Progenitor cell of endocrine pancreas (in vitro differentiated cells): ENCODE measurements around the gene C18orf63. TPM values are rescaled to one million over a fixed set of nuclear protein-coding genes. Genes with fewer than 3 reads are reported as not detected.

Experiments
- DNase-seq: peaks from one replicate; pipeline ENCODE4 v3.0.0; 2021; ENCODE audit warnings: low spot score; ENCODE audit not compliant: unreplicated experiment
- H3K27ac Mint-ChIP-seq: 2 replicates; pipeline ENCODE4 v1.8.0; 2021; ENCODE audit warnings: mild to moderate bottlenecking, moderate library complexity, mixed read lengths
- H3K27me3 Mint-ChIP-seq: 2 replicates; pipeline ENCODE4 v1.8.0; 2021; ENCODE audit warnings: mixed read lengths
- H3K36me3 Mint-ChIP-seq: 2 replicates; pipeline ENCODE4 v1.8.0; 2022; ENCODE audit warnings: mixed read lengths; ENCODE audit not compliant: insufficient read depth
- H3K4me1 Mint-ChIP-seq: 2 replicates; pipeline ENCODE4 v1.8.0; 2021; ENCODE audit warnings: low read depth, mixed read lengths
- H3K4me3 Mint-ChIP-seq: 2 replicates; pipeline ENCODE4 v1.8.0; 2021; ENCODE audit warnings: low read depth, mild to moderate bottlenecking, moderate library complexity, mixed read lengths
- H3K9me3 Mint-ChIP-seq: 2 replicates; pipeline ENCODE4 v1.8.0; 2021; ENCODE audit warnings: low read depth, mixed read lengths
- total RNA-seq: library from RNA; stranded (reverse); gene quantifications from 2 replicates; pipeline ENCODE4 v1.2.1, GENCODE V29; 2021
- TF ChIP-seq, protein P1 (sequence below): fragments of 200-600 bp; sonication (generic); IDR thresholded peaks from one replicate; pipeline ENCODE4 v1.5.0; 2021; ENCODE audit warnings: antibody characterized with exemption, mild to moderate bottlenecking; ENCODE audit not compliant: unreplicated experiment

C18orf63 gene
- total RNA-seq, 1 donor from 2014 or later = not detected

DNA sequence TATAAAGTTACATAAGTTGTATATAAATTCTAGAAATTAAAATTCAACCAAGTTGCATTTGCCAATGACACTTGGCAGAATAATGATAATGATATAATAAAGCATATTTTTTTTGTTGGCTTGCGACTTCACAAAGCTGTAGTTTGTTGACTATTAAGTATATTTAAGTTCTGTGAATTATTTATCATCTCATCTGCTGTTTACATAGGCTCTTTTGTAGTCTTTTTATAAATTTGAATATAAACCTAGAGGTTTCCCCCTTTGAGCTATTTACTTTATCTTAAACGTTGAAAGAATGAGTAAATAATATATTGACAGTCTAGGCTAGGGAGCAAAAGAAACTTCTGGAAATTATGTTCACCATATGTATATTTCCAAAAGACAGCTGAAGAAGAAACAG is 32.9 kb downstream of the C18orf63 start:
- DNase-seq = no peak

DNA sequence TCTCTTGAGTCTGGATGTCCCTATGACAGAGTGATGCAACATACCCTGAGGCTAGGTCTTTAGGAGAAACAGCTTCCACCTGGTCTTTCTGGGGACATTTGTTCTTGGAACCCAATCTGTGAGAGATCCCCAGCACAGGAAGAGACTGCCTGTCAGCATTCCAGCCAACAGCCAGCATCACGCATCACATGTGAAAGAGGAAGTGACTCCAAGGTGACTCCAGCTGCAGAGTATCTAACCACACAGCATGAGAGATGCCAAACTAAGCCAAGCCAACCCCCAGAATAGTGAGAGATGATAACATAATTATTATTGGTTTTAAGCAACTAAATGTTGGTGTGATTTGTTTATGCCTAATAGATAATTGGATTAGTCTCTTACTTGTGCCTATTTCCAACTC is 35.7 kb downstream of the C18orf63 start:
- no peaks in the 10 kb centered on the region for H3K36me3 Mint-ChIP-seq
- H3K4me1 Mint-ChIP-seq = no peaks in the 10 kb centered on the region
- TF ChIP-seq, protein P1, sequence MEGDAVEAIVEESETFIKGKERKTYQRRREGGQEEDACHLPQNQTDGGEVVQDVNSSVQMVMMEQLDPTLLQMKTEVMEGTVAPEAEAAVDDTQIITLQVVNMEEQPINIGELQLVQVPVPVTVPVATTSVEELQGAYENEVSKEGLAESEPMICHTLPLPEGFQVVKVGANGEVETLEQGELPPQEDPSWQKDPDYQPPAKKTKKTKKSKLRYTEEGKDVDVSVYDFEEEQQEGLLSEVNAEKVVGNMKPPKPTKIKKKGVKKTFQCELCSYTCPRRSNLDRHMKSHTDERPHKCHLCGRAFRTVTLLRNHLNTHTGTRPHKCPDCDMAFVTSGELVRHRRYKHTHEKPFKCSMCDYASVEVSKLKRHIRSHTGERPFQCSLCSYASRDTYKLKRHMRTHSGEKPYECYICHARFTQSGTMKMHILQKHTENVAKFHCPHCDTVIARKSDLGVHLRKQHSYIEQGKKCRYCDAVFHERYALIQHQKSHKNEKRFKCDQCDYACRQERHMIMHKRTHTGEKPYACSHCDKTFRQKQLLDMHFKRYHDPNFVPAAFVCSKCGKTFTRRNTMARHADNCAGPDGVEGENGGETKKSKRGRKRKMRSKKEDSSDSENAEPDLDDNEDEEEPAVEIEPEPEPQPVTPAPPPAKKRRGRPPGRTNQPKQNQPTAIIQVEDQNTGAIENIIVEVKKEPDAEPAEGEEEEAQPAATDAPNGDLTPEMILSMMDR = no peak
- no peak overlapping the region for H3K4me3 Mint-ChIP-seq
- DNase-seq = no peak
- H3K9me3 Mint-ChIP-seq = no peaks in the 10 kb centered on the region
- no peak overlapping the region for H3K27ac Mint-ChIP-seq
- H3K27me3 Mint-ChIP-seq = peaks cover 6% of the 10 kb centered on the region

More for the DNA sequence above, 32.9 kb downstream of the C18orf63 start:
- Mint-ChIP-seq H3K4me3 (no peak overlapping the region), H3K9me3 (no peaks in the 10 kb centered on the region), H3K27me3 (no peaks in the 10 kb centered on the region), H3K27ac (no peak overlapping the region), H3K4me1 (no peaks in the 10 kb centered on the region), H3K36me3 (no peaks in the 10 kb centered on the region)
- TF ChIP-seq, protein P1 = no peak

GRCh38 chr18:74353169-74353775 is 37.6 kb downstream of the C18orf63 start:
- H3K36me3 Mint-ChIP-seq = no peaks in the 10 kb centered on the region
- H3K9me3 Mint-ChIP-seq = no peaks in the 10 kb centered on the region
- H3K27me3 Mint-ChIP-seq = peaks cover 8% of the 10 kb centered on the region
- no peak overlapping the region for H3K27ac Mint-ChIP-seq
- no peak overlapping the region for H3K4me3 Mint-ChIP-seq
- peak; percentile 27 for DNase-seq
- no peaks in the 10 kb centered on the region for H3K4me1 Mint-ChIP-seq
- TF ChIP-seq, protein P1 = peak; percentile 74

- H3K9me3 Mint-ChIP-seq = no peaks in the 10 kb centered on the region
- TF ChIP-seq, protein P1 = no peak
- no peaks in the 10 kb centered on the region for H3K4me1 Mint-ChIP-seq
- no peaks in the 10 kb centered on the region for H3K36me3 Mint-ChIP-seq
- H3K4me3 Mint-ChIP-seq = no peak overlapping the region
- peaks cover 8% of the 10 kb centered on the region for H3K27me3 Mint-ChIP-seq
- DNase-seq = no peak
- no peak overlapping the region for H3K27ac Mint-ChIP-seq
Measured at GRCh38 chr18:74356959-74357358, 41.3 kb downstream of the C18orf63 start.

- DNase-seq = no peak
- H3K27me3 Mint-ChIP-seq = peaks cover 3% of the 10 kb centered on the region
- H3K4me3 Mint-ChIP-seq = no peak overlapping the region
- no peaks in the 10 kb centered on the region for H3K9me3 Mint-ChIP-seq
- TF ChIP-seq, protein P1 = no peak
- H3K36me3 Mint-ChIP-seq = no peaks in the 10 kb centered on the region
- no peak overlapping the region for H3K27ac Mint-ChIP-seq
- no peaks in the 10 kb centered on the region for H3K4me1 Mint-ChIP-seq
Measured at GRCh38 chr18:74360852-74361655, 45.4 kb downstream of the C18orf63 start.
